ENCODE data around the gene GPC6.
A peak's percentile ranks its signal among the peaks of the same experiment; 100 is the strongest.

The GPC6 gene

GRCh38 chr13:93984876-93985275 is 758.3 kb downstream of the GPC6 start:
- Mint-ChIP-seq H3K4me1 (peaks cover 24% of the 10 kb centered on the region), H3K9me3 (no peaks in the 10 kb centered on the region), H3K4me3 (no peak overlapping the region), H3K27ac (no peak overlapping the region), H3K36me3 (ENCODE audit: low read depth) (no peaks in the 10 kb centered on the region), H3K27me3 (ENCODE audit: low read depth, poor library complexity) (no peaks in the 10 kb centered on the region)
- DNase-seq: no peak
- TF ChIP-seq CTCF (IDR thresholded peaks at IDR 0.05): no peak

DNA sequence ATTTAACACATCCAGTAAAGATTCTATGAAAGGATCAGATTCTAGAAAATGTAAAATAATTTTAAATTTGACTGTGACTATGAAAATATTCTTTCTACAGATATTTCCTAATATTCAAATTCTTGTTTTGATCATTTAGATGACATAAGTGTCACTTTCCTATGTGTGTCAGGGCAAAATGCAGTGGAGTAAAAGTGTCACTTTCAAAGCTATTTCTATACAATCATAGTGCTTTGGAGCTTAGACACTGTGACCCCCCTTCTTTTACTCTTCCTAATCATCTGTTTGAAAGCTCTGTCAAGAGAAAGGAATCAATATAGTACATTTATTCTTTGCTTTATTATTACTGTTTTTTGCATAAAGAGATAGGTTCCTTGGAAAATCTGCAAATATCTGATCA is 760.9 kb downstream of the GPC6 start:
- no peak for DNase-seq
- Mint-ChIP-seq H3K27me3 (ENCODE audit: low read depth, poor library complexity) (no peaks in the 10 kb centered on the region), H3K36me3 (ENCODE audit: low read depth) (no peaks in the 10 kb centered on the region), H3K9me3 (no peaks in the 10 kb centered on the region), H3K4me1 (peaks cover 4% of the 10 kb centered on the region), H3K4me3 (no peak overlapping the region), H3K27ac (no peak overlapping the region)
- no peak for TF ChIP-seq CTCF (IDR thresholded peaks at IDR 0.05)

DNA sequence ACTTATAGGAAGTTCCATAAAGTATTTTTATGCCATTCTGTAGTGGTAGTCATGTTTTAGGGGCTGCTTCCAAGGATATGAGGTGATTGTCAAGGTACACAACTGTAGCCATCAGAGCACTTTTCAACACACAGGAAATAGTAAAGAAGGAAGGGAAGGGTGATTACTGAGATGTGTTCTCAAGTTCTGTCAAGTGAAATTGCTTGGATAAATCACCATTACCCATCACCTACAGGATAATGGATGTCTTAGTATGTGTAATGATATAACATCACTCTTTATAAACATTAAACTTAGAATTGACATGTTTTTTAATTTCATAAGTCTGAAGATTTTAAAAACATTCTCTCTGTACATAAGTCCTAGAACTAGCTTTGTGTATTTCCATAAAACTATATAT is 765.0 kb downstream of the GPC6 start:
- Mint-ChIP-seq H3K4me1 (no peaks in the 10 kb centered on the region), H3K9me3 (no peaks in the 10 kb centered on the region), H3K27me3 (ENCODE audit: low read depth, poor library complexity) (no peaks in the 10 kb centered on the region), H3K27ac (no peak overlapping the region), H3K36me3 (ENCODE audit: low read depth) (no peaks in the 10 kb centered on the region), H3K4me3 (no peak overlapping the region)
- no peak for TF ChIP-seq CTCF (IDR thresholded peaks at IDR 0.05)
- no peak for DNase-seq

GRCh38 chr13:93996481-93996880 is 769.9 kb downstream of the GPC6 start:
- no peak for DNase-seq
- TF ChIP-seq CTCF (IDR thresholded peaks at IDR 0.05): no peak
- Mint-ChIP-seq H3K9me3 (no peaks in the 10 kb centered on the region), H3K4me3 (no peak overlapping the region), H3K27me3 (ENCODE audit: low read depth, poor library complexity) (no peaks in the 10 kb centered on the region), H3K36me3 (ENCODE audit: low read depth) (peaks cover under 1% of the 10 kb centered on the region), H3K27ac (no peak overlapping the region), H3K4me1 (peaks cover under 1% of the 10 kb centered on the region)

GRCh38 chr13:94006296-94006695 is 779.7 kb downstream of the GPC6 start:
- H3K9me3 Mint-ChIP-seq: no peaks in the 10 kb centered on the region
- H3K36me3 Mint-ChIP-seq (ENCODE audit: low read depth): peaks cover 7% of the 10 kb centered on the region
- no peak for DNase-seq
- no peaks in the 10 kb centered on the region for H3K27me3 Mint-ChIP-seq (ENCODE audit: low read depth, poor library complexity)
- no peak overlapping the region for H3K4me3 Mint-ChIP-seq
- H3K27ac Mint-ChIP-seq: peak overlapping the region; percentile 44
- no peak for TF ChIP-seq CTCF (IDR thresholded peaks at IDR 0.05)
- H3K4me1 Mint-ChIP-seq: peaks cover 4% of the 10 kb centered on the region

DNA sequence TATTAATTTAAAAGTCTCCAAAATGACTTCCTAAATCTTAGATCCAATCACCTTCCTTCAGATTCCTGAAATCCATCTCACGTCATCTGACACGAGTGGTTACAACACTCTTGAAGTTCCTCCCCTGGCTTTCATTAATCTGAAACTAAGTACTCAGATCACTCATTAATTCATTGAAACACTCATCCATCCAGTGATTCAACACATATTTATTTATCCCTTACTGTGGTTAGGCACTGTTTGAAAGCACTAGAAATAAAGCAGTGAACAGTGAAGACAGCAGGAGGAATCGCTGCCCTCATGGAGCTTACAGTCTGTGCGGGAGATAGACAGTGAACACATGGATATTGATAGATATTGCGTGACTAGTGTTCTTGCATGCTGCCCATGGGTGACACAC is 780.5 kb downstream of the GPC6 start:
- Mint-ChIP-seq H3K27ac (no peak overlapping the region), H3K9me3 (no peaks in the 10 kb centered on the region), H3K36me3 (ENCODE audit: low read depth) (peaks cover under 1% of the 10 kb centered on the region), H3K27me3 (ENCODE audit: low read depth, poor library complexity) (no peaks in the 10 kb centered on the region), H3K4me1 (no peaks in the 10 kb centered on the region), H3K4me3 (no peak overlapping the region)
- TF ChIP-seq CTCF (IDR thresholded peaks at IDR 0.05): no peak
- DNase-seq: no peak

Data from nephron progenitor cell (in vitro differentiated cells).